DND-41 (cell line): Measurements from ENCODE around the gene ADARB2.

ENCODE experiments used
- EZH2 ChIP-seq: IDR thresholded peaks from 3 replicates; pipeline ENCODE4 v1.6.1; 2012; ENCODE audit warnings: borderline replicate concordance, low read depth, mild to moderate bottlenecking, moderate library complexity, low read length, inconsistent platforms; ENCODE audit not compliant: severe bottlenecking
- TF ChIP-seq, protein P1 (sequence below): IDR thresholded peaks from 2 replicates; pipeline ENCODE4 v1.5.1; 2012; ENCODE audit warnings: borderline replicate concordance, low read length, moderate library complexity, mild to moderate bottlenecking; ENCODE audit not compliant: poor library complexity, severe bottlenecking; ENCODE audit errors: extremely low read depth

GRCh38 chr10:1654247-1654646 is 83.1 kb downstream of the ADARB2 start:
- TF ChIP-seq EZH2, result no peak
- TF ChIP-seq, protein P1, sequence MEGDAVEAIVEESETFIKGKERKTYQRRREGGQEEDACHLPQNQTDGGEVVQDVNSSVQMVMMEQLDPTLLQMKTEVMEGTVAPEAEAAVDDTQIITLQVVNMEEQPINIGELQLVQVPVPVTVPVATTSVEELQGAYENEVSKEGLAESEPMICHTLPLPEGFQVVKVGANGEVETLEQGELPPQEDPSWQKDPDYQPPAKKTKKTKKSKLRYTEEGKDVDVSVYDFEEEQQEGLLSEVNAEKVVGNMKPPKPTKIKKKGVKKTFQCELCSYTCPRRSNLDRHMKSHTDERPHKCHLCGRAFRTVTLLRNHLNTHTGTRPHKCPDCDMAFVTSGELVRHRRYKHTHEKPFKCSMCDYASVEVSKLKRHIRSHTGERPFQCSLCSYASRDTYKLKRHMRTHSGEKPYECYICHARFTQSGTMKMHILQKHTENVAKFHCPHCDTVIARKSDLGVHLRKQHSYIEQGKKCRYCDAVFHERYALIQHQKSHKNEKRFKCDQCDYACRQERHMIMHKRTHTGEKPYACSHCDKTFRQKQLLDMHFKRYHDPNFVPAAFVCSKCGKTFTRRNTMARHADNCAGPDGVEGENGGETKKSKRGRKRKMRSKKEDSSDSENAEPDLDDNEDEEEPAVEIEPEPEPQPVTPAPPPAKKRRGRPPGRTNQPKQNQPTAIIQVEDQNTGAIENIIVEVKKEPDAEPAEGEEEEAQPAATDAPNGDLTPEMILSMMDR, result no peak
